Smooth muscle cell (in vitro differentiated cells): Measurements from ENCODE around the gene ATP5MC3. TPM values are rescaled to one million over a fixed set of nuclear protein-coding genes. Genes with fewer than 3 reads are reported as not detected.

Experiments used
- DNase-seq: peaks from one replicate; lab custom pipeline; 2025; ENCODE audit not compliant: unreplicated experiment; lab: John Stamatoyannopoulos, UW
- H2AFZ ChIP-seq: fragments of 200-600 bp; sonication (generic); 2 replicates; pipeline ENCODE4 v1.6.0; 2016; ENCODE audit warnings: antibody characterized with exemption, low read depth, mild to moderate bottlenecking
- H3F3A ChIP-seq: fragments of 200-600 bp; sonication (generic); 2 replicates; pipeline ENCODE4 v1.6.0; 2017; ENCODE audit warnings: antibody characterized with exemption, low read depth
- H3K27ac ChIP-seq: fragments of 200-600 bp; sonication (generic); 2 replicates; pipeline ENCODE4 v1.5.1; 2016; ENCODE audit warnings: low read depth, mild to moderate bottlenecking
- H3K27me3 ChIP-seq: fragments of 200-600 bp; sonication (generic); 2 replicates; pipeline ENCODE4 v1.6.1; 2016; ENCODE audit warnings: low read depth, mild to moderate bottlenecking
- H3K36me3 ChIP-seq: fragments of 200-600 bp; sonication (generic); 2 replicates; pipeline ENCODE4 v1.5.1; 2016; ENCODE audit warnings: low read depth
- H3K4me1 ChIP-seq: fragments of 200-600 bp; sonication (generic); 2 replicates; pipeline ENCODE4 v1.5.1; 2016; ENCODE audit warnings: low read depth
- H3K4me2 ChIP-seq: fragments of 200-600 bp; sonication (generic); 2 replicates; pipeline ENCODE4 v1.6.0; 2016; ENCODE audit warnings: mild to moderate bottlenecking
- H3K4me3 ChIP-seq: fragments of 200-600 bp; sonication (generic); 2 replicates; pipeline ENCODE4 v1.5.1; 2016; ENCODE audit warnings: mild to moderate bottlenecking
- H3K79me2 ChIP-seq: fragments of 200-600 bp; sonication (generic); 2 replicates; pipeline ENCODE4 v1.6.0; 2016; ENCODE audit warnings: low read depth, mild to moderate bottlenecking
- H3K9ac ChIP-seq: fragments of 200-600 bp; sonication (generic); 2 replicates; pipeline ENCODE4 v1.6.0; 2016; ENCODE audit warnings: low read depth
- H3K9me3 ChIP-seq: fragments of 200-600 bp; sonication (generic); replicated peaks from 2 replicates; pipeline ENCODE4 v1.5.1; 2016; ENCODE audit warnings: low read depth
- H4K20me1 ChIP-seq: fragments of 200-600 bp; sonication (generic); 2 replicates; pipeline ENCODE4 v1.6.0; 2016; ENCODE audit warnings: low read depth
- CTCF ChIP-seq: fragments of 200-600 bp; sonication (generic); IDR thresholded peaks from 2 replicates; pipeline ENCODE4 v1.5.1; 2017; ENCODE audit warnings: borderline replicate concordance, mild to moderate bottlenecking, antibody characterized with exemption; ENCODE audit not compliant: insufficient read depth, poor library complexity, severe bottlenecking
- WGBS: methylation state at CpG from one replicate; pipeline ENCODE4 v1.1.7; 2016; ENCODE audit warnings: low lambda C conversion rate; 5-methylcytosine and 5-hydroxymethylcytosine counted together
- polyA plus RNA-seq: library from polyadenylated mRNA; unstranded; fragments of >200 nt; fragmentation: Nextera tagmentation; extraction: Ambion mirVana; gene quantifications from 2 replicates; pipeline ENCODE4 v1.2.1, GENCODE V29; 2016
- total RNA-seq: library from RNA; depleted of rRNA; stranded (reverse); fragments of >200 nt; gene quantifications from 2 replicates; pipeline ENCODE4 v1.2.3, GENCODE V29; 2014

ATP5MC3 gene
- total and polyA plus RNA-seq, 2 experiments from 2014 or later, result 251 to 519 TPM

GRCh38 chr2:175151791-175152190 lies 29.7 kb downstream of the ATP5MC3 start:
- no peak for DNase-seq
- Histone ChIP-seq H2AFZ (no peak overlapping the region), H3K9me3 (no peaks in the 10 kb centered on the region), H3K79me2 (peaks cover 96% of the 10 kb centered on the region), H4K20me1 (peaks cover 99% of the 10 kb centered on the region), H3K36me3 (peaks cover 4% of the 10 kb centered on the region), H3K4me3 (no peak overlapping the region), H3F3A (peaks cover 10% of the 10 kb centered on the region), H3K27ac (no peak overlapping the region), H3K27me3 (no peaks in the 10 kb centered on the region), H3K4me2 (no peak overlapping the region), H3K4me1 (peaks cover 15% of the 10 kb centered on the region), H3K9ac (no peak overlapping the region)
- no peak for TF ChIP-seq CTCF
- WGBS, result 79% methylated on average over 1 of the region's 1 CpG

- DNase-seq, result no peak
- Histone ChIP-seq H3K9me3 (no peaks in the 10 kb centered on the region), H3K27ac (no peak overlapping the region), H4K20me1 (peaks cover 100% of the 10 kb centered on the region), H3F3A (no peaks in the 10 kb centered on the region), H3K4me3 (no peak overlapping the region), H3K27me3 (no peaks in the 10 kb centered on the region), H3K9ac (no peak overlapping the region), H2AFZ (no peak overlapping the region), H3K79me2 (peaks cover 97% of the 10 kb centered on the region), H3K36me3 (peaks cover 4% of the 10 kb centered on the region), H3K4me2 (no peak overlapping the region), H3K4me1 (no peaks in the 10 kb centered on the region)
- 94% methylated on average over 4 of the region's 4 CpGs for WGBS
- TF ChIP-seq CTCF, result no peak
Measured at GRCh38 chr2:175147186-175147585, 34.3 kb downstream of the ATP5MC3 start.

GRCh38 chr2:175143678-175144077 lies 37.8 kb downstream of the ATP5MC3 start:
- no peaks in the 10 kb centered on the region for H3F3A ChIP-seq
- no peaks in the 10 kb centered on the region for H3K27me3 ChIP-seq
- peaks cover 99% of the 10 kb centered on the region for H4K20me1 ChIP-seq
- TF ChIP-seq CTCF, result no peak
- H2AFZ ChIP-seq, result no peak overlapping the region
- H3K4me2 ChIP-seq, result no peak overlapping the region
- peaks cover 4% of the 10 kb centered on the region for H3K4me1 ChIP-seq
- H3K9me3 ChIP-seq, result no peaks in the 10 kb centered on the region
- H3K9ac ChIP-seq, result no peak overlapping the region
- no peaks in the 10 kb centered on the region for H3K36me3 ChIP-seq
- 94% methylated on average over 2 of the region's 2 CpGs for whole genome bisulfite sequencing
- no peak overlapping the region for H3K27ac ChIP-seq
- no peak overlapping the region for H3K4me3 ChIP-seq
- peaks cover 92% of the 10 kb centered on the region for H3K79me2 ChIP-seq
- DNase-seq, result no peak

GRCh38 chr2:175143191-175143590 lies 38.3 kb downstream of the ATP5MC3 start:
- no peaks in the 10 kb centered on the region for H3K27me3 ChIP-seq
- H3K4me2 ChIP-seq, result no peak overlapping the region
- no peak for TF ChIP-seq CTCF
- WGBS, result 98% methylated on average over 1 of the region's 1 CpG
- peaks cover 99% of the 10 kb centered on the region for H4K20me1 ChIP-seq
- no peak for DNase-seq
- no peak overlapping the region for H3K4me3 ChIP-seq
- H3K9me3 ChIP-seq, result no peaks in the 10 kb centered on the region
- H3K9ac ChIP-seq, result no peak overlapping the region
- H3F3A ChIP-seq, result no peaks in the 10 kb centered on the region
- H3K4me1 ChIP-seq, result peaks cover 4% of the 10 kb centered on the region
- H3K27ac ChIP-seq, result no peak overlapping the region
- H3K79me2 ChIP-seq, result peaks cover 92% of the 10 kb centered on the region
- no peak overlapping the region for H2AFZ ChIP-seq
- no peaks in the 10 kb centered on the region for H3K36me3 ChIP-seq
